ENCODE measurements around the gene RABAC1. TPM values are rescaled to one million over a fixed set of nuclear protein-coding genes. Genes with fewer than 3 reads are reported as not detected.
"Not testable (repeated sequence)": the region's sequence is repeated elsewhere in the genome, so short reads cannot be mapped to it uniquely, and the experiment has no call there.

Gene RABAC1
- total and polyA plus RNA-seq, 2 of the 13 experiments (the other 11 are each of a cell fraction or from before 2014, with no cell fraction given): 37.4 to 74.0 TPM

GRCh38 chr19:41991925-41992569, 32.9 kb upstream of the RABAC1 start:
- H2AFZ ChIP-seq (ENCODE audit: low read length); H3K4me1 ChIP-seq (ENCODE audit: insufficient read depth, low read length); H3K9ac ChIP-seq (ENCODE audit: insufficient read depth, low read depth, low read length); H3K79me2 ChIP-seq (ENCODE audit: insufficient read depth, low read length); H3K4me2 ChIP-seq (ENCODE audit: low read depth, low read length); H3K4me3 ChIP-seq (replicated peaks in 1 of 3; ENCODE audit: insufficient read depth in 1 of 3, low read depth in 2 of 3, low read length in 3 of 3); H3K9me3 ChIP-seq (ENCODE audit: low read length); POLR2A ChIA-PET; H3K27ac ChIP-seq (ENCODE audit: extremely low read length, insufficient read depth, low read length); DNase-seq (ENCODE audit: low spot score); in situ Hi-C loops (cut with HindIII; ENCODE audit: extremely low pct_ligation_motif_present, low pct_unique_long_range_greater_than_20kb); H4K20me1 ChIP-seq (ENCODE audit: insufficient read depth, low read length); H3K36me3 ChIP-seq (replicated peaks in 1 of 2; ENCODE audit: control insufficient read depth in 1 of 2, insufficient read depth in 2 of 2, low read length in 2 of 2); ATAC-seq; BruUV-seq (replicated peaks); FAIRE-seq; CTCF ChIA-PET (ENCODE audit: low intra/inter-chr PET ratio, low total read pairs); intact Hi-C loops (cut with micrococcal nuclease; ENCODE audit: unreplicated experiment): not testable (repeated sequence)
- peak; percentile 93 for TF ChIP-seq ZSCAN22 (CRISPR knock-in tag; IDR thresholded peaks at IDR 0.05)
- TF ChIP-seq ZNF263 (CRISPR knock-in tag; IDR thresholded peaks at IDR 0.05): peak; percentile 88
- H3K27me3 ChIP-seq (ENCODE audit: control insufficient read depth in 1 of 2, insufficient read depth in 2 of 2, low read length in 2 of 2): peaks cover 8 to 52% of the 10 kb centered on the region in 2 experiments; a peak in 4 of 5 replicates
- 50% methylated on average over 6 of the region's 11 CpGs for WGBS (ENCODE audit: low lambda C conversion rate)

GRCh38 chr19:41991025-41991424, 31.9 kb upstream of the RABAC1 start:
- in situ Hi-C loops (cut with HindIII; ENCODE audit: extremely low pct_ligation_motif_present, low pct_unique_long_range_greater_than_20kb): no loop called here
- WGBS (ENCODE audit: low lambda C conversion rate): 16% methylated on average over 9 of the region's 15 CpGs
- CTCF ChIA-PET (ENCODE audit: low intra/inter-chr PET ratio, low total read pairs): no interaction called here
- Histone ChIP-seq H3K4me1 (ENCODE audit: insufficient read depth, low read length) (no peaks in the 10 kb centered on the region), H3K36me3 (replicated peaks in 1 of 2; ENCODE audit: control insufficient read depth in 1 of 2, insufficient read depth in 2 of 2, low read length in 2 of 2) (no peaks in the 10 kb centered on the region), H3K79me2 (ENCODE audit: insufficient read depth, low read length) (no peaks in the 10 kb centered on the region), H3K4me2 (ENCODE audit: low read depth, low read length) (no peak overlapping the region), H3K27me3 (ENCODE audit: control insufficient read depth in 1 of 2, insufficient read depth in 2 of 2, low read length in 2 of 2) (peaks cover 8 to 52% of the 10 kb centered on the region in 2 experiments; a peak in 4 of 5 replicates), H4K20me1 (ENCODE audit: insufficient read depth, low read length) (no peaks in the 10 kb centered on the region), H3K27ac (ENCODE audit: extremely low read length, insufficient read depth, low read length) (no peak overlapping the region), H3K9me3 (ENCODE audit: low read length) (no peaks in the 10 kb centered on the region), H3K9ac (ENCODE audit: insufficient read depth, low read depth, low read length) (no peak overlapping the region), H3K4me3 (replicated peaks in 1 of 3; ENCODE audit: insufficient read depth in 1 of 3, low read depth in 2 of 3, low read length in 3 of 3) (no peak overlapping the region), H2AFZ (ENCODE audit: low read length) (no peak overlapping the region)
- no TSS peak for BruUV-seq (replicated peaks)
- intact Hi-C loops (cut with micrococcal nuclease; ENCODE audit: unreplicated experiment): no loop called here
- POLR2A ChIA-PET: no interaction called here
- DNase-seq (ENCODE audit: low spot score): no peak
- TF ChIP-seq ZNF569 (CRISPR knock-in tag; IDR thresholded peaks at IDR 0.05; ENCODE audit: borderline replicate concordance): no peak
- TF ChIP-seq HNRNPUL1 (IDR thresholded peaks at IDR 0.05; ENCODE audit: low read depth, low read length): no peak
- no peak for TF ChIP-seq ZNF431 (CRISPR knock-in tag; IDR thresholded peaks at IDR 0.05; ENCODE audit: borderline replicate concordance, low read depth)
- TF ChIP-seq ZNF512 (CRISPR knock-in tag; IDR thresholded peaks at IDR 0.05): no peak
- no peak for FAIRE-seq
- no peak for ATAC-seq

All from HepG2 (cell line).